ENCODE measurements around the gene RPL5. TPM values are rescaled to one million over a fixed set of nuclear protein-coding genes. Genes with fewer than 3 reads are reported as not detected.

The RPL5 gene
- total and polyA plus RNA-seq, 2 donors from 2014 or later: 786 to 1,286 TPM

GRCh38 chr1:92837062-92837461 lies 5.2 kb downstream of the RPL5 start:
- no peak for TF ChIP-seq CTCF (IDR thresholded peaks at IDR 0.05; ENCODE audit: borderline replicate concordance, extremely low read depth, insufficient read depth)
- Histone ChIP-seq H3K9me3 (ENCODE audit: control insufficient read depth in 2 of 3, insufficient read depth in 1 of 3, low read length in 3 of 3) (no peaks in the 10 kb centered on the region), H3K9ac (ENCODE audit: low read length in 3 of 3) (no peak overlapping the region), H3K4me3 (ENCODE audit: low read length in 3 of 3) (no peak overlapping the region), H3K27ac (ENCODE audit: low read depth in 2 of 2, low read length in 2 of 2) (no peak overlapping the region), H3K36me3 (ENCODE audit: control insufficient read depth in 2 of 3, insufficient read depth in 3 of 3, low read length in 3 of 3) (peaks cover 9 to 59% (median 47%) of the 10 kb centered on the region in 3 donors), H3K27me3 (ENCODE audit: control insufficient read depth, insufficient read depth, low read length) (no peaks in the 10 kb centered on the region), H3K4me1 (ENCODE audit: control insufficient read depth in 2 of 3, insufficient read depth in 2 of 3, low read depth in 1 of 3, low read length in 3 of 3) (peaks cover 0 to 7% (median 6%) of the 10 kb centered on the region in 3 donors)
- DNase-seq: no peak
- intact Hi-C loops (cut with DNase I): no loop called here
- FAIRE-seq: no peak

GRCh38 chr1:92838519-92838918 lies 6.7 kb downstream of the RPL5 start:
- Histone ChIP-seq H3K4me3 (ENCODE audit: low read length in 3 of 3) (no peak overlapping the region), H3K27me3 (ENCODE audit: control insufficient read depth, insufficient read depth, low read length) (no peaks in the 10 kb centered on the region), H3K9me3 (ENCODE audit: control insufficient read depth in 2 of 3, insufficient read depth in 1 of 3, low read length in 3 of 3) (no peaks in the 10 kb centered on the region), H3K4me1 (ENCODE audit: control insufficient read depth in 2 of 3, insufficient read depth in 2 of 3, low read depth in 1 of 3, low read length in 3 of 3) (peaks cover 0 to 7% (median 6%) of the 10 kb centered on the region in 3 donors), H3K36me3 (ENCODE audit: control insufficient read depth in 2 of 3, insufficient read depth in 3 of 3, low read length in 3 of 3) (peaks cover 11 to 65% (median 57%) of the 10 kb centered on the region in 3 donors), H3K27ac (ENCODE audit: low read depth in 2 of 2, low read length in 2 of 2) (no peak overlapping the region), H3K9ac (ENCODE audit: low read length in 3 of 3) (no peak overlapping the region)
- TF ChIP-seq CTCF (IDR thresholded peaks at IDR 0.05; ENCODE audit: borderline replicate concordance, extremely low read depth, insufficient read depth): no peak
- no peak for DNase-seq
- intact Hi-C loops (cut with DNase I): no loop called here
- no peak for FAIRE-seq

GRCh38 chr1:92839442-92839841 lies 7.6 kb downstream of the RPL5 start:
- Histone ChIP-seq H3K4me1 (ENCODE audit: control insufficient read depth in 2 of 3, insufficient read depth in 2 of 3, low read depth in 1 of 3, low read length in 3 of 3) (peaks cover 0 to 3% (median 3%) of the 10 kb centered on the region in 3 donors), H3K27ac (ENCODE audit: low read depth in 2 of 2, low read length in 2 of 2) (no peak overlapping the region), H3K9ac (ENCODE audit: low read length in 3 of 3) (no peak overlapping the region), H3K9me3 (ENCODE audit: control insufficient read depth in 2 of 3, insufficient read depth in 1 of 3, low read length in 3 of 3) (no peaks in the 10 kb centered on the region), H3K36me3 (ENCODE audit: control insufficient read depth in 2 of 3, insufficient read depth in 3 of 3, low read length in 3 of 3) (peaks cover 11 to 61% (median 53%) of the 10 kb centered on the region in 3 donors), H3K4me3 (ENCODE audit: low read length in 3 of 3) (no peak overlapping the region), H3K27me3 (ENCODE audit: control insufficient read depth, insufficient read depth, low read length) (no peaks in the 10 kb centered on the region)
- intact Hi-C loops (cut with DNase I): no loop called here
- FAIRE-seq (no peak), DNase-seq (no peak)
- no peak for TF ChIP-seq CTCF (IDR thresholded peaks at IDR 0.05; ENCODE audit: borderline replicate concordance, extremely low read depth, insufficient read depth)

GRCh38 chr1:92840600-92840999 lies 8.8 kb downstream of the RPL5 start:
- no peak for FAIRE-seq
- peaks cover 11 to 52% (median 47%) of the 10 kb centered on the region in 3 donors for H3K36me3 ChIP-seq (ENCODE audit: control insufficient read depth in 2 of 3, insufficient read depth in 3 of 3, low read length in 3 of 3)
- no peak overlapping the region for H3K27ac ChIP-seq (ENCODE audit: low read depth in 2 of 2, low read length in 2 of 2)
- no peak overlapping the region for H3K4me3 ChIP-seq (ENCODE audit: low read length in 3 of 3)
- H3K9ac ChIP-seq (ENCODE audit: low read length in 3 of 3): no peak overlapping the region
- DNase-seq: no peak
- no peaks in the 10 kb centered on the region for H3K27me3 ChIP-seq (ENCODE audit: control insufficient read depth, insufficient read depth, low read length)
- no peaks in the 10 kb centered on the region for H3K9me3 ChIP-seq (ENCODE audit: control insufficient read depth in 2 of 3, insufficient read depth in 1 of 3, low read length in 3 of 3)
- intact Hi-C loops (cut with DNase I): no loop called here
- H3K4me1 ChIP-seq (ENCODE audit: control insufficient read depth in 2 of 3, insufficient read depth in 2 of 3, low read depth in 1 of 3, low read length in 3 of 3): no peaks in the 10 kb centered on the region
- TF ChIP-seq CTCF (IDR thresholded peaks at IDR 0.05; ENCODE audit: borderline replicate concordance, extremely low read depth, insufficient read depth): no peak
